Stimulated activated naive CD8-positive, alpha-beta T cell treated with anti-CD3 and anti-CD28 coated beads, Interleukin-15, amount 100 ng/mL, for 72 hours (primary cell): Measurements from ENCODE around the gene KHDC4.

Experiments
- ATAC-seq: fragments of 150-1000 bp; cut with Tn5 transposase; 2 replicates; pipeline ENCODE4 v1.10.0; 2021; ENCODE audit warnings: mild to moderate bottlenecking, moderate library complexity
- DNase-seq, 2 donors: peaks; one replicate each; pipeline ENCODE4 v3.0.0; 2021 to 2022
- H3K27ac Mint-ChIP-seq, 2 donors: one replicate each; pipeline ENCODE4 v1.8.0; 2022; ENCODE audit warnings: mild to moderate bottlenecking in 2 of 2, mixed read lengths in 2 of 2, moderate library complexity in 2 of 2
- H3K27me3 Mint-ChIP-seq: one replicate; pipeline ENCODE4 v1.8.0; 2022; ENCODE audit warnings: mixed read lengths
- H3K4me1 Mint-ChIP-seq: one replicate; pipeline ENCODE4 v1.8.0; 2022; ENCODE audit warnings: mild to moderate bottlenecking, mixed read lengths
- H3K4me3 Mint-ChIP-seq, 2 donors: one replicate each; pipeline ENCODE4 v1.8.0; 2022; ENCODE audit warnings: mild to moderate bottlenecking in 2 of 2, mixed read lengths in 2 of 2, moderate library complexity in 1 of 2
- H3K9me3 Mint-ChIP-seq, 2 donors: one replicate each; pipeline ENCODE4 v1.8.0; 2022; ENCODE audit warnings: mixed read lengths in 2 of 2

The KHDC4 gene

GRCh38 chr1:155882766-155883165, 51.4 kb downstream of the KHDC4 start:
- Mint-ChIP-seq H3K4me1 (no peaks in the 10 kb centered on the region), H3K4me3 (no peak overlapping the region), H3K9me3 (no peaks in the 10 kb centered on the region), H3K27ac (no peak overlapping the region), H3K27me3 (no peaks in the 10 kb centered on the region)
- DNase-seq (no peak), ATAC-seq (no peak)

GRCh38 chr1:155882235-155882634, 52.0 kb downstream of the KHDC4 start:
- no peak overlapping the region for H3K4me3 Mint-ChIP-seq
- no peaks in the 10 kb centered on the region for H3K4me1 Mint-ChIP-seq
- DNase-seq (no peak), ATAC-seq (no peak)
- no peaks in the 10 kb centered on the region for H3K9me3 Mint-ChIP-seq
- H3K27ac Mint-ChIP-seq: no peak overlapping the region
- no peaks in the 10 kb centered on the region for H3K27me3 Mint-ChIP-seq

DNA sequence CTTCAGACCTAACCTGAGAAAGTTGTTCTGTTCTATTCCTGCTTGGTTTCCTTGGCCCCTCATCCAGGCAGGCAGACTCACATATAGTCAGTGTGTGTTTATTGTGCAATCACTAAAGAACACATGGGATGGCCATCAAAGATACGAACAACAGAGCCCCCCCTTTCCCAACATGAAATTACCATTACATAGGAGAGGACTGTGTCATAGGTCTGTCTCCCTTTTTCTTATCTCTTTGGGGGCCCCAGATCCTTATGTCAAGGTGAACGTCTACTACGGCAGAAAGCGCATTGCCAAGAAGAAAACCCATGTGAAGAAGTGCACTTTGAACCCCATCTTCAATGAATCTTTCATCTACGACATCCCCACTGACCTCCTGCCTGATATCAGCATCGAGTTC, 53.3 kb downstream of the KHDC4 start:
- no peak for DNase-seq
- no peaks in the 10 kb centered on the region for H3K27me3 Mint-ChIP-seq

DNA sequence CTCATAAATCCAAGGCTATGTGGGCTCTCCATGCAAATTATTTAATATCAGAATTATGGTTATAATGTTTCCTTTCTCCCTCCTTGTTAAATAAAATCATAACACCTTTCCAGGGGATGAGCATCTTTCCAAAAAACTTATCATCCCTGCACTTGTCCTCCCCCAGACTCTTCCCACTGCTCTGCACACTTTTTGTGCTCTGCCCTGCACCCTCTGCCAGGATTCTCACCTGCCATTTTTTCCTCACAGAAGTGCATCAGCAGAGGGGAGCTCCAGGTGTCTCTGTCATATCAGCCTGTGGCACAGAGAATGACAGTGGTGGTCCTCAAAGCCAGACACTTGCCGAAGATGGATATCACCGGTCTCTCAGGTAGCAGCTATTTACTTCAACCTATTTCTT, 54.0 kb downstream of the KHDC4 start:
- Mint-ChIP-seq H3K9me3 (no peaks in the 10 kb centered on the region), H3K27me3 (no peaks in the 10 kb centered on the region), H3K4me3 (no peak overlapping the region), H3K4me1 (no peaks in the 10 kb centered on the region), H3K27ac (no peak overlapping the region)
- ATAC-seq (no peak), DNase-seq (no peak)

More for the DNA sequence above, 53.3 kb downstream of the KHDC4 start:
- no peaks in the 10 kb centered on the region for H3K4me1 Mint-ChIP-seq
- no peaks in the 10 kb centered on the region for H3K9me3 Mint-ChIP-seq
- no peak for ATAC-seq
- H3K4me3 Mint-ChIP-seq: no peak overlapping the region
- no peak overlapping the region for H3K27ac Mint-ChIP-seq

DNA sequence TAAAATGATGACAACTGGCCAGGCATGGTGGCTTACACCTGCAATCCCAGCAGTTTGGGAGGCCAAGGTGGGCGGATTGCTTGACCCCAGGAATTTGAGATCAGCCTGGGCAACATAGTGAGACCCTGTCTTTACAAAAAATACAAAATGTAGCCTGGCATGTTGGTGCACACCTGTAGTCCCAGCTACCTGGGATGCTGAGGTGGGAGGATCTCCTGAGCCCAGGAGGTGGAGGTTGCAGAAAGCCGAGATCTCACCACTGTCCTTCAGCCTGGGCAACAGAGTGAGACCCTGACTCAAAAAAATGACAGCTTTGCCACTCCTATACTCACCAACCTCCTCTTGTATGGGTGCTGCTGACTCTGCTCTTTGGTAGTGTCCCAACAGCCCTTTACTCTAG, 56.3 kb downstream of the KHDC4 start:
- ATAC-seq: no peak
- H3K9me3 Mint-ChIP-seq: no peaks in the 10 kb centered on the region

GRCh38 chr1:155873860-155874259, 60.4 kb downstream of the KHDC4 start:
- no peak overlapping the region for H3K4me3 Mint-ChIP-seq
- H3K4me1 Mint-ChIP-seq: no peaks in the 10 kb centered on the region
- H3K27ac Mint-ChIP-seq: no peak overlapping the region
- no peak for DNase-seq
- ATAC-seq: no peak
- no peaks in the 10 kb centered on the region for H3K27me3 Mint-ChIP-seq
- no peaks in the 10 kb centered on the region for H3K9me3 Mint-ChIP-seq

More for the DNA sequence above, 56.3 kb downstream of the KHDC4 start:
- no peaks in the 10 kb centered on the region for H3K4me1 Mint-ChIP-seq
- no peak overlapping the region for H3K27ac Mint-ChIP-seq
- DNase-seq: no peak
- no peaks in the 10 kb centered on the region for H3K27me3 Mint-ChIP-seq
- no peak overlapping the region for H3K4me3 Mint-ChIP-seq

DNA sequence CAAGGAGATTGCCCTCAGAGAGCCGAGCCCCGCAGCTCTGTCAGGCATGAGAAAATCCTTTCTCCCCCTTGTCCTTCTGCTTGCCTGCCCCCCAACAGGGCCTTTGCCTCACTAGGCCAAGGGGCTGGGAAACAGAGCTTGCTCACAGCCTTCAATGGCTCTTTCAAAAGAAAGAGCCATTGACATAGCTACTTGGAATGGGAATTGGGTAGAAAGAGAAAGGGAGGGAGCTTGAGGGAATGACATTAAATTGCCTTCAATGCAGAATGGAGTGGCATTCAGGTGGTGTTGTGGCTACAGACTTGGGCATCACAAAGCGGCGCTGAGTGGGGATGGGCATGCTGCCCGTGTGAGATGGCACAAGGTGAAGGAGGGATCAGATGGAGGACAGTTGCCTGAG, 61.7 kb downstream of the KHDC4 start:
- DNase-seq (no peak), ATAC-seq (no peak)
- no peaks in the 10 kb centered on the region for H3K27me3 Mint-ChIP-seq
- H3K9me3 Mint-ChIP-seq: no peaks in the 10 kb centered on the region
- H3K4me1 Mint-ChIP-seq: no peaks in the 10 kb centered on the region
- no peak overlapping the region for H3K27ac Mint-ChIP-seq
- H3K4me3 Mint-ChIP-seq: no peak overlapping the region

GRCh38 chr1:155871390-155871789, 62.8 kb downstream of the KHDC4 start:
- DNase-seq (no peak), ATAC-seq (no peak)
- no peak overlapping the region for H3K4me3 Mint-ChIP-seq
- H3K9me3 Mint-ChIP-seq: no peaks in the 10 kb centered on the region
- H3K27ac Mint-ChIP-seq: no peak overlapping the region
- no peaks in the 10 kb centered on the region for H3K4me1 Mint-ChIP-seq
- H3K27me3 Mint-ChIP-seq: no peaks in the 10 kb centered on the region

GRCh38 chr1:155867766-155868165, 66.4 kb downstream of the KHDC4 start:
- H3K27ac Mint-ChIP-seq: no peak overlapping the region

GRCh38 chr1:155864393-155864792, 69.8 kb downstream of the KHDC4 start:
- H3K4me3 Mint-ChIP-seq: no peak overlapping the region
- no peaks in the 10 kb centered on the region for H3K27me3 Mint-ChIP-seq
- DNase-seq: no peak
- no peak overlapping the region for H3K27ac Mint-ChIP-seq
- no peaks in the 10 kb centered on the region for H3K9me3 Mint-ChIP-seq
- peaks cover 20% of the 10 kb centered on the region for H3K4me1 Mint-ChIP-seq
- no peak for ATAC-seq

More at GRCh38 chr1:155867766-155868165, 66.4 kb downstream of the KHDC4 start:
- no peak for DNase-seq
- Mint-ChIP-seq H3K27me3 (no peaks in the 10 kb centered on the region), H3K4me1 (no peaks in the 10 kb centered on the region), H3K9me3 (no peaks in the 10 kb centered on the region), H3K4me3 (no peak overlapping the region)
- no peak for ATAC-seq
